ENCODE measurements around the gene MYBPC1.

Gene MYBPC1

GRCh38 chr12:101599771-101600484 is 5.2 kb downstream of the MYBPC1 start:
- DNase-seq = no peak

GRCh38 chr12:101604132-101604531 is 9.4 kb downstream of the MYBPC1 start:
- DNase-seq = no peak

GRCh38 chr12:101607894-101608293 is 13.1 kb downstream of the MYBPC1 start:
- DNase-seq = no peak

- no peak for DNase-seq
Measured at GRCh38 chr12:101608301-101609133, 13.7 kb downstream of the MYBPC1 start.

GRCh38 chr12:101609198-101609597 is 14.4 kb downstream of the MYBPC1 start:
- DNase-seq = no peak

- no peak for DNase-seq
Measured at GRCh38 chr12:101612160-101612916, 17.6 kb downstream of the MYBPC1 start.

GRCh38 chr12:101616027-101616494 is 21.3 kb downstream of the MYBPC1 start:
- DNase-seq = no peak

- no peak for DNase-seq
Measured at GRCh38 chr12:101619026-101619786, 24.4 kb downstream of the MYBPC1 start.

GRCh38 chr12:101619858-101620761 is 25.3 kb downstream of the MYBPC1 start:
- DNase-seq = no peak

GRCh38 chr12:101620762-101621133 is 26.0 kb downstream of the MYBPC1 start:
- DNase-seq = no peak

- DNase-seq = no peak
Measured at GRCh38 chr12:101628676-101629075, 33.9 kb downstream of the MYBPC1 start.

- no peak for DNase-seq
Measured at GRCh38 chr12:101634724-101635123, 40.0 kb downstream of the MYBPC1 start.

- DNase-seq = no peak
Measured at GRCh38 chr12:101637936-101638335, 43.2 kb downstream of the MYBPC1 start.

- no peak for DNase-seq
Measured at GRCh38 chr12:101642115-101643067, 47.6 kb downstream of the MYBPC1 start.

GRCh38 chr12:101647711-101648110 is 52.9 kb downstream of the MYBPC1 start:
- DNase-seq = no peak

GRCh38 chr12:101648195-101648594 is 53.4 kb downstream of the MYBPC1 start:
- DNase-seq = no peak

- DNase-seq = no peak
Measured at GRCh38 chr12:101650346-101651117, 55.8 kb downstream of the MYBPC1 start.

GRCh38 chr12:101653030-101653429 is 58.3 kb downstream of the MYBPC1 start:
- DNase-seq = no peak

GRCh38 chr12:101653503-101653902 is 58.7 kb downstream of the MYBPC1 start:
- DNase-seq = no peak

- no peak for DNase-seq
Measured at GRCh38 chr12:101654442-101654841, 59.7 kb downstream of the MYBPC1 start.

All from activated CD8-positive, alpha-beta memory T cell treated with anti-CD3 and anti-CD28 coated beads, Interleukin-2, amount 50 U/mL, for 4 hours (primary cell).